Stimulated activated naive CD8-positive, alpha-beta T cell treated with anti-CD3 and anti-CD28 coated beads, Interleukin-15, Interleukin-2, amounts not matched to agents 100 U/mL and 50 U/mL, for 24 hours (primary cell): ENCODE data around the gene MYCN.
"Not testable (repeated sequence)": the region's sequence is repeated elsewhere in the genome, so short reads cannot be mapped to it uniquely, and the experiment has no call there.

Source experiments
- ATAC-seq: fragments of 150-1000 bp; cut with Tn5 transposase; one replicate; pipeline ENCODE4 v1.10.0; 2021
- DNase-seq: peaks from one replicate; pipeline ENCODE4 v3.0.0; 2021

Gene MYCN

DNA sequence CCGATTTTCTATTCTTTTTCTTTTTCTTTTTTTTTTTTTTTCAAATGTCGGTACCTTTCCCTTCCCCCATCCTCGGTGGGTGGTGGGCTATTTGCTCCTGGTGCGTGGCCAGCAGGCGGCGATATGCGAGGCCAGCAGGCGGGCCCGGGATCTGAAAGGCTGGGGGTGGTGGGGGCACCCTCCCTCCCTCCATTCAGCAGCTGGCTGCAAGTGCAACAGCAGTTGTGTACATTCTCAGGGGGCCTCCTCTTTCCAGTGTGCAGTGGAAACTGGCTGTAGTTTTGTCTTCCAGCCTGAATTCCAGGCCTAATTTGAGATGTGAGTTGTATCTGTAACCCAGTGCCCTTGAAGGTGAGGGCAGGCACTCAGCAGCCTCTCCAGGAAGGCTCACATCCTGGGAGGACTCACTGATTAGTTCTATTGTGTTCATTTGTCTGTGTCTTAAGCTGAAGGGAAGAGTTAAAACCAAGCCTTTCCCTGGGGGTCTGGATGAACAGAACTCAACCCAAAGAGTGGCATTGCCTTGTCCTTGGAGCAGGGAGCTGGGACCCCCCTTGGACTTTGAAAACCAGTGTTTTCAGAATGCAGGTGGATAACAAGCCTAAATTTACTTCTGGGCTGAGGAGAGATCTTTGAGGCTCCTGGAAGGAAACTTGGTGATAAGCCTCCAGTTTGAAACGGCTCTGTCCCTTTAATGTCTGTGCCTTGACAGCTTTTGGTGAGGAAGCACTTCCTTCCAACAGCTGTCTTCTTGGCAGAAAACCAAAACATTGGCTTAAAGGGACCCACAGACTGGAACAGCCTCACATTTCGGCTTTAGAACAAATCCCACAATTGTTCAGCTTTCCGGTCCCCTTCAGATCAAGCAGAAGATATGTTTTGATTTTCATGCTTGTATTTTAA, 3.3 kb downstream of the MYCN start:
- ATAC-seq (no peak), DNase-seq (peak; percentile 33)

DNA sequence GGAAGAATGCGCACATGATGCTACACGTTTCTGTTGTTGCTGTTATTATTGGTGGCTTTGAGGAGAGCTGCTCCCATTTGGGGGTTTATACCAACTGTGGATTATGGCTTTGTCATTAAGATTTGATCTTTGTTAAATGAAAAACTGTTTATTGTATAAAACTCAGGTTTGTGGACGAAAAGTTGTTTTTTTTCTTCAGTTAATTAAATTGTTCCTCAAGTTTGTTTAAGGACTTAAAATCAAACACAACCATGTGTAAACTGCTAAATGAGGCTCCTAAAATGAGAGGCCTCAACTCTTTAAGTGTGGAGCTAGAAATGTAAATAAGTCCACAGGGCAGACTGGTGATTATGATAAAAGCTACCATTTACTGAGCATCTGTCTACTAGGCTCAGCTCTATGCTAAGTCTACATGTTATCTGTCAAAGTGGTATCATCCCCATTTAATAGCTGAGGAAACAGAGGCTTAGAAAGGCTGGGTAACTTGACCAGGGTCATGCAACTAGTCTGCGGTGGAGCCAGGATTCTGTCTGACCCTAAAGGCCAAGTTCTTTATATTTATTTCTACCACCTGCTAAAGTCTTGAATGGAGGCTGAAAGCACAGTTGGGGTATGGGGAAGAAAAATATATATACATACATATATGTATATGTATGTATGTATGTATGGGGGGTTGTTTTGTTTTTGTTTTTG, 4.1 kb downstream of the MYCN start:
- ATAC-seq = no peak

GRCh38 chr2:15945909-15946705, 5.8 kb downstream of the MYCN start:
- ATAC-seq = no peak
- DNase-seq = no peak

More for the DNA sequence above, 4.1 kb downstream of the MYCN start:
- no peak for DNase-seq

DNA sequence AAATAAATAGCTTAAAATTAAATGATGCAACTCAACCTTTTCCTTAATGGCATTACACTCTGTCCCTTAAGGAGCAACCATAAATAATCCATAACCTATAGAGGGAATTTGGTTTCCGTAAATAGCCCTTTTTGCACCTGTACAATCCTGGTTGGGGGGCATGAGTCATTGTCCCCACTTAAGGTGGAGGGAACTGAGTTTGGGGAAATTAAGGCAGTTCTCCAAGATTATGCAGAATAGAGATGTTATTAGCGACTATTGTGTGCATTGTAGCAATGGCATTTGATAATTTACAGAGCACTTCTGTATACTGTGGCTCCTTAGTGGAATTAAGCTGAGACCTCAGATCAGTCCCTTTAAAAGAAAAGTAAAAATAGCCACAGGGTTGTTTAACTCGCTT, 6.6 kb downstream of the MYCN start:
- DNase-seq (no peak), ATAC-seq (no peak)

GRCh38 chr2:15947431-15947830, 7.1 kb downstream of the MYCN start:
- ATAC-seq = no peak
- no peak for DNase-seq

- ATAC-seq (no peak), DNase-seq (no peak)
These were observed 8.3 kb downstream of the MYCN start for GRCh38 chr2:15948704-15948957.

DNA sequence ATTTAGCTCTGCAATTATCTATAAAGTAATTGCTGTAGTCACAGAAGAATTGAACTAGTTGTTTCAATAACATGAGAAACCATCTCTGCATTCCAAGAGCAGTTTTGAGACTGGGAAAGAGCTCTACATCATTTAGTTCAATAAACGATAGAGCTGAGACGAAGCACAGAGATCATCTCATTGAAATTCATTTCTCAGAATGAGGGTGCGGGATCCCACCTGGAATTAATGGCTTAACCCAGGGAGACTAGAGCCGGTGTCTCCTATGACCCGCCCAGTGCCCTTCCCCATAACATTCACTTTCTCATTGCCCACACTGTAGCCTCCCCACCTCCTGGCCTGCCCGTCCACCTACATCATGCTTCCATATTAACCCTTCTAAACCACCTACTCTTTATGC, 8.8 kb downstream of the MYCN start:
- ATAC-seq (no peak), DNase-seq (no peak)

GRCh38 chr2:15949551-15949950, 9.2 kb downstream of the MYCN start:
- ATAC-seq (no peak), DNase-seq (no peak)

DNA sequence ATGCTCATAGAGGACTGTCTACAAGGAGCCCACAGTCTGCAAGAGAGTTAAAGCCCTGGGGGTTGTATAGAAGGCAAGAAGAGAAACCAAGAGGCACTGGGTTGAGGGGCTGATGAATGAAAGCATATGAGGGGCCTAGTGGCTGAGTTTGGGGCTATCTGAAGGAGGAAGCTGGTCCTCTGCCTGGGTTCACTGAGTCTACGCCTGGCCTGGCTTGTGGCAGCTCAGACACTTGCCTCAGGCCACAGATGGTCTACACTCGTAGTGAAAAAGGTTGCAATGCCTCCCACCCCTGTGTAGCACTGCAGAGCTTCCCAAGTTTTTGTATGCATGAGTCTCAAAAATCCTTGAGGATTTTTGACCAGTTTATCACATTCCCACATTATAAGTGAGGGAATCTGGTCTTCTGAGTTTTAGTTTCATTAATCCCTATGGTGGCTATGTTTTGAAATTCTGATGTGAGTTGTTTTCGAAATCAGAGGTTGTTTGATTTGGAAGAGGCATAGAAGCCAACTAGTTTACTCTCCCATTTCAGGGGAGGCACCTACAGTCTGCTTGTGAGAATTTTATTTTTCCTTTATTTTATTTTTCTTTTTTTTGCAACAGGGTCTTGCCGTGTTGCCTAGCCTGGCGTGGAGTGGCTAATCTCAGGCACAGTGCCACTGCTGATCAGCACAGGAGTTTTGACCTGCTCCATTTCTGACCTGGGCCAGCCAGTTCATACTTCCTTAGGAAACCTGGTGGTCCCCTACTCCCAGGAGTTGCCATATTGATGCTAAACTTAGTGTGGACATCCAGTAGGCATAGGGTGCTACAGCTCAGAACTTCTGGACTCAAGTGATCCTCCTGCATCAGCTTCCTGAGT, 10.0 kb downstream of the MYCN start:
- no peak for ATAC-seq
- DNase-seq = no peak

GRCh38 chr2:15951936-15952335, 11.6 kb downstream of the MYCN start:
- not testable (repeated sequence) for ATAC-seq, DNase-seq

DNA sequence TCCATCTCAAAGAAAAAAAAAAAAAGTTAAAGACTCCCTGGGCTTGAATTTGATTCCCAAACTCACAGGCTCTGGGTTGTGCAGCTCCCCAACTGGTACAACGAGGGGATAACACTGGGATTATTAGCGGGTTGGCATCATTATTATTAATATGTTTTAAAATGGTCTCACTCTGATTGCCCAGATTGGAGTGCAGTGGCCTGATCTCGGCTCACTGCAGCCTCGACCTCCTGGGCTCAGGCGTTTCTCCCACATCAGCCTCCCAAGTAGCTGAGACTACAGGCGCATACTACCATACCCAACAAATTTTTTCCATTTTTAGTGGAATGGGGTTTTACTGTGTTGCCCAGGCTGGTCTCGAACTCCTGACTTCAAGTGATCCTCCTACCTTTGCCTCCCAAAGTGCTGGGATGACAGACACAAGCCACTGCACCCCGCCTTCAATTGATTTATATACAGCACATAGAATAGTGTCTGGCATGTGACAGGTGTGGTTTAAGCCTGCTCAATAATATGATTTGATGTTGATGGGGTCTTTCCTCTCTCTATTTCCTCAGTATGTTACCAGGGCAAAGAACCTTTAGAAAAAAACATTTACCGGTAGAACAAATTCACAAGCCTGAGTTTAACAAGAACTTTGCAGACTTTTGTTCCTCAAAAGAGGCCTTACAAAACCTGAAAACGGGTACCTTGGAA, 12.2 kb downstream of the MYCN start:
- ATAC-seq (no peak), DNase-seq (no peak)

DNA sequence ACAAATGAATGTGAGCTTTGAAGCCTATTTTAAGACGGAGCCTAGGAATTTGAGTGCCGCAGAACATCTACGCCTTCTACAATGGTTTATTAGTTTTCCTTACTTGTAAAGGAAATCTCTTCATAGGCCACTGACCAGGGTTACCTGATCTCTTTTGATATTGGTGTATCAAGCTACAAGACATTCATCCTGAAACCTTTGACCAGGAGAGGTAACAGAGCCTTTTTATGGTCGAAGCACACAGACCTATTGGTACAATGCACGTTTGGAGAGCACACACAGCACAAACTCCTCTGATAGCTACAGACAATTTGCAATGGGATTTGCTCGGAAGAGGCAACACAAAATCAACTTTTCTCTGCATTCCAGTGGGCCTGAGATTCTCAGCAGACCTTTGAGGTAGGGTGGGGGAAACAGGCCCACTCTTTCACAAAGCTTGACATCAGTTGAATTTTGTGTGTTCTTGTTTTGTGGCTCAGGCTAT, 12.8 kb downstream of the MYCN start:
- ATAC-seq (no peak), DNase-seq (no peak)

DNA sequence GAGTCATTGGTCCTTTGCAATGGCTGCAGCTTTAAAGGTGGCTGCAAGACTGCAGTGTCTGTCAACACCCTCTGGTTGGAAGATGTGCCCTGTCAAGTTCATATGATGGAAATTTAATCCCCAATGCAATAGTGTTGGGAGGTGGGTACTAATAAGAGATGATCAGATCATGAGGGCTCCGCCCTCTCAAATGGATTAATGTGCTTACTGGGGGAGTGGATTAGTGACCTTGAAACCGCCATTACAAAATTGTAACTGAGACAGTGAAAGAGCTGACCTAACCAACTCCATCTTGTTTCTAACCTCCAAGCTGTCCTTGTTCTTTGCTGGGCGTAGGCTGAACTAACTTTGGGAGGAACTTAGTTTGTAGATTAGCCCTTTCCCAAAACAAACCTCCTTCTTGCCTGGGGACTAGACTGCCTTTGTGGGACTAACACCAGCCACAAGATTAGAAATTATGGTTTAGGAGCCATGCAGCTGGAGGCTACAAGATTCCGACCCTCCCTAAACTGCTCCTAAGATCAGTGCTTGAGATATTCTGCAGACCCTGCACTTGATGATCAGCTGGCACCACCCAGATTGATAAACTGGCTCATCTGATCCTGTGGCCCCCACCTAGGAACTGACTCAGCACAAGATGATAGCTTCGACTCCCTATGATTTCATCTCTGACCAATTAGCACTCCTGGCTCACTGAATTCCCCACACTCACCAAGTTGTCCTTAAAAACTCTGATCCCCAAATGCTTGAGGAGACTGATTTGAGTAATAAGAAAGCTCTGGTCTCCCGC, 13.7 kb downstream of the MYCN start:
- no peak for DNase-seq
- ATAC-seq = no peak

DNA sequence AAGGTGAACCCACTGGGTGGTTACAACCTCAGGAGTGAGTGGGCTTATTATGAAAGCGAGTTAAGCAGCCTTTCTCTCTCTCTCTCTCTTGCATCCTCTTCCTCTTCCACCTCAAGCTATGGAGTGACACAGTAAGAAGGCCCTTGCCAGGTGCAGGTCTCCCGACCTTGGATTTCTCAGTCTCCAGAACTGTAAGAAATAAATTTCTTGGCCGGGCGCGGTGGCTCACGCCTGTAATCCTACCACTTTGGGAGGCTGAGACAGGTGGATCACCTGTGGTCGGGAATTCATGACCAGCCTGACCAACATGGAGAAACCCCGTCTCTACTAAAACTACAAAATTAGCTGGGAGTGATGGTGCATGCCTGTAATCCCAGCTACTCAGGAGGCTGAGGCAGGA, 14.4 kb downstream of the MYCN start:
- DNase-seq = no peak
- no peak for ATAC-seq

DNA sequence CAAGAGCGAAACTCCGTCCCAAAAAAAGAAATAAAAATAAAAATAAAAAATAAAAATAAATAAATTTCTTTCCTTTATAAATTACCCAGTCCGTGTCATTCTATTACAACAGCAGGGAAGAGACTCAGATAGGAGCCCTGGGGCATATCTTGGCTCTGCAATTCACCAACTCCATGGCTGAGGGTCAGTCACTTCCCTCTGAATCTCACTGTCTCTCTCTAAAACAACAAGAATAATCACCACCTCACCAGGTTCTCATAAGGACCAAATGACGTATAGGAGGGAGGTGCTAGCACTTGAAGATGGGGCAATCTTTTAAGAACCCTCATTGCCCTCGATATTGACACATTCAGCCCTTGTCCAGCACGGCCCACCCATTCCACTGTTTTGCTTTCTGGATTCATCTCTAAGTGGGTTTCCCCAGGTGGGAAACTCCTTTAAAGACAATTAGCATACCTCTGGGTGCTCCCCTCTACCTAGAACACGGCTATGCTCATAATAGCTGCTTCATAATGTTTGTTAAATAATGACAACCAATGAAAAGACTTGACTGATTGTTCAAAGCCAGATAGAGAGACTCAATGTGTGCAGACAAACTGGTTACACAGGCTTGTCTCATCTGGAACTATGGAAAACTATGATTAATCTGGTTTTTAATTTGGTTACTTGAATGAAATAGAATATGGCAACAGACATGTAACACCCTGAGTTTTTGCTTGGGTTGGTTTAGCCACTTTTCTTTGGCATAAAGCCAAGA, 15.1 kb downstream of the MYCN start:
- DNase-seq (no peak), ATAC-seq (no peak)

DNA sequence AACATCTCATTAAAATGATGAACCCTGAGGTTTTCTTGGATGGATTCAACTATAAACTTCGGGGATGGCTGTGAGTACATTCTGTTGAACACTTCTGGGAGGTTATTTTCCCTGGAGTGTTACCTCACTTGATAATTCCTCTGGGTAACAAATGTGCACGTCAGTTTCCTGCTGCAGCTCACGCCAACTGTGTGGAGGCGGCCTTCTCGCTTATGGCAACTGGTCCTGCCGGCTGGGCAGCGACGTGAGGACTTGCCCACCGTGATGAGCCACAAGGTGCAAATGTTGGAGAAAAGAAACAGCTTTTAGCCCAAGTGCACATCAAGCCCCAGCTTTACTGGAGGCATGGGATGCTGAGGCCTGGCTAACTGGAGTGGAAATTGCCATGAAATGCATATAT, 15.9 kb downstream of the MYCN start:
- DNase-seq = no peak
- ATAC-seq = no peak

DNA sequence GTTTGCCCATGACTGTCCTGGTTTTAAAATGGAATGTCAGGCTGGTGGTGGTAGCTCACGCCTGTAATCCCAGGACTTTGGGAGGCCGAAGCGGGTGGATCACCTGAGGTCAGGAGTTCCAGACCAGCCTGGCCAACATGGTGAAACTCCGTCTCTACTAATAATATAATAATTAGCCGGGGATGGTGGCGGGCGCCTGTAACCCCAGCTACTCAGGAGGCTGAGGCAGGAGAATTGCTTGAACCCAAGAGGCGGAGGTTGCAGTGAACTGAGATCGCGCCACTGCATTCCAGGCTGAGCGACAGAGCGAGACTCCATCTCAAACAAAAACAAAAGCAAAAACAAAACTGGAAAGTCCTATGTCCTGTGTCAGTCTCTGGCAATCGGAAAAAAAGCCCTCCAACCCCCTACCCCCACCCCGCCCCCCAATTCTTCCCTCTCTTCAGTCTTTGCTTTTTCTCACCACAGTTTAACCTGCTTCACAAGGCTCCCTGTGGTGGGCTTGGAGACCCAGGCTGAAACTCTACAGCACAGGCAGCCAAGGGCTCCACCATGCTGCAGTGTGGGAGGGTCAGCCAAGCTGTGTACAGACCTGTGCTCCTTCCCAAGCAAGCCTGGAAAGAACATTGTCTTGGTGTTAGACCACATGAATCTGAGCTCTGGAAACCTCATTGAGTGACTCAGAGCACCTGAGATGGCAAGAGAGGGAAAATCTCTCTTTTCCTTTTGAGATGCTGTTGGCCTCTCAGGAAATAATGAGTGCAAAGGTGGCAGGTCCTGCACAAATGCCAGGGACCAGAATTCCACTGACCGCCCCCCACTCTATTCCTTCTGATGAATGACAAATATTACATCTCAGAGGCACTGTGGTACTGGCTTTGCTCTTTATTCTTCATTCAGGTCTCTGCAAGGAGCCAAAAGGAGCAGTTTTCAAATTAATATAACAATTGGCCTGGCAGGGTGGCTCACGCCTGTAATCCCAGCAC, 16.7 kb downstream of the MYCN start:
- ATAC-seq = peak; percentile 28

More for the DNA sequence above, 16.7 kb downstream of the MYCN start:
- DNase-seq = no peak
